Cardiac muscle cell (in vitro differentiated cells and primary cell): ENCODE data around the gene CDH16. TPM values are rescaled to one million over a fixed set of nuclear protein-coding genes. Genes with fewer than 3 reads are reported as not detected.
"Not testable (repeated sequence)": the region's sequence is repeated elsewhere in the genome, so short reads cannot be mapped to it uniquely, and the experiment has no call there.

Experiments used
- DNase-seq, 2 donors: peaks; one replicate each; pipeline versions ENCODE4 v3.0.0 to v3.0.0-alpha.2; 2010 to 2017; ENCODE audit warnings: low read depth in 1 of 2, low spot score in 1 of 2
- H3K27ac ChIP-seq: fragments of 200-600 bp; sonication (generic); 2 replicates; pipeline ENCODE4 v1.5.1; 2016
- H3K27me3 ChIP-seq: fragments of 200-600 bp; sonication (generic); 2 replicates; pipeline ENCODE4 v1.6.0; 2016; ENCODE audit warnings: control low read depth
- H3K36me3 ChIP-seq: fragments of 200-600 bp; sonication (generic); 2 replicates; pipeline ENCODE4 v1.5.1; 2016; ENCODE audit warnings: control low read depth
- H3K4me1 ChIP-seq: fragments of 200-600 bp; sonication (generic); 2 replicates; pipeline ENCODE4 v1.8.1; 2017; ENCODE audit warnings: low read depth, mild to moderate bottlenecking, mixed run types
- H3K4me3 ChIP-seq: fragments of 200-600 bp; sonication (generic); 2 replicates; pipeline ENCODE4 v1.5.1; 2016; ENCODE audit warnings: mild to moderate bottlenecking
- H3K9me3 ChIP-seq: fragments of 200-600 bp; sonication (generic); 2 replicates; pipeline ENCODE4 v1.5.1; 2017; ENCODE audit warnings: low read depth, mild to moderate bottlenecking, control low read depth
- CTCF ChIP-seq: IDR thresholded peaks from 2 replicates; pipeline ENCODE4 v1.5.1; 2012; ENCODE audit warnings: low read depth, mild to moderate bottlenecking, low read length
- polyA plus RNA-seq: library from polyadenylated mRNA; unstranded; fragments of >200 nt; fragmentation: Nextera tagmentation; extraction: Ambion mirVana; gene quantifications from 2 replicates; pipeline ENCODE4 v1.2.1, GENCODE V29; 2016
- total RNA-seq: library from RNA; depleted of rRNA; stranded (reverse); fragments of >200 nt; gene quantifications from 2 replicates; pipeline ENCODE4 v1.2.3, GENCODE V29; 2016

The CDH16 gene
- total and polyA plus RNA-seq, 2 experiments from 2014 or later = 4.4 TPM; not detected in 1

GRCh38 chr16:66898933-66899309 is 19.8 kb downstream of the CDH16 start:
- no peak for TF ChIP-seq CTCF
- H3K4me3 ChIP-seq = no peak overlapping the region
- DNase-seq = no peak
- H3K4me1 ChIP-seq = peaks cover 62% of the 10 kb centered on the region
- no peaks in the 10 kb centered on the region for H3K27me3 ChIP-seq
- no peaks in the 10 kb centered on the region for H3K9me3 ChIP-seq
- H3K36me3 ChIP-seq = no peaks in the 10 kb centered on the region
- peak overlapping the region; percentile 100 for H3K27ac ChIP-seq

- H3K27me3 ChIP-seq = no peaks in the 10 kb centered on the region
- peaks cover 54% of the 10 kb centered on the region for H3K4me1 ChIP-seq
- H3K9me3 ChIP-seq = no peaks in the 10 kb centered on the region
- no peak overlapping the region for H3K4me3 ChIP-seq
- peak overlapping the region; percentile 100 for H3K27ac ChIP-seq
- TF ChIP-seq CTCF = no peak
- no peak for DNase-seq
- no peaks in the 10 kb centered on the region for H3K36me3 ChIP-seq
Measured at GRCh38 chr16:66898207-66898606, 20.5 kb downstream of the CDH16 start.

GRCh38 chr16:66896682-66897081 is 22.0 kb downstream of the CDH16 start:
- not testable (repeated sequence) for H3K9me3 ChIP-seq, H3K4me3 ChIP-seq, H3K27ac ChIP-seq, H3K36me3 ChIP-seq, H3K27me3 ChIP-seq, DNase-seq
- H3K4me1 ChIP-seq = peaks cover 43% of the 10 kb centered on the region

GRCh38 chr16:66895999-66896398 is 22.7 kb downstream of the CDH16 start:
- Histone ChIP-seq H3K27me3 (no peaks in the 10 kb centered on the region), H3K4me1 (peaks cover 36% of the 10 kb centered on the region), H3K9me3 (no peaks in the 10 kb centered on the region), H3K27ac (no peak overlapping the region), H3K36me3 (no peaks in the 10 kb centered on the region), H3K4me3 (no peak overlapping the region)
- TF ChIP-seq CTCF = no peak
- no peak for DNase-seq

GRCh38 chr16:66895689-66895979 is 23.1 kb downstream of the CDH16 start:
- no peak for DNase-seq
- peaks cover 32% of the 10 kb centered on the region for H3K4me1 ChIP-seq
- TF ChIP-seq CTCF = no peak

GRCh38 chr16:66894948-66895688 is 23.6 kb downstream of the CDH16 start:
- Histone ChIP-seq H3K27me3 (no peaks in the 10 kb centered on the region), H3K4me1 (peaks cover 27% of the 10 kb centered on the region), H3K27ac (peak overlapping the region; percentile 1), H3K4me3 (no peak overlapping the region), H3K36me3 (no peaks in the 10 kb centered on the region), H3K9me3 (no peaks in the 10 kb centered on the region)
- TF ChIP-seq CTCF = peak; percentile 84
- peak; percentile 85 to 90 for DNase-seq

More at GRCh38 chr16:66895689-66895979, 23.1 kb downstream of the CDH16 start:
- no peaks in the 10 kb centered on the region for H3K36me3 ChIP-seq
- peak overlapping the region; percentile 1 for H3K27ac ChIP-seq
- no peak overlapping the region for H3K4me3 ChIP-seq
- H3K27me3 ChIP-seq = no peaks in the 10 kb centered on the region
- H3K9me3 ChIP-seq = no peaks in the 10 kb centered on the region
